Bronchial epithelial cell (primary cell): ENCODE measurements around the gene ARHGAP31. TPM values are rescaled to one million over a fixed set of nuclear protein-coding genes. Genes with fewer than 3 reads are reported as not detected.

ENCODE experiments used
- DNase-seq: peaks from one replicate; pipeline ENCODE4 v3.0.0-alpha.2; 2010; ENCODE audit warnings: low read depth
- FAIRE-seq: peaks from 2 replicates; lab custom pipeline; 2011; peaks lifted over from hg19 to GRCh38; lab: Jason Lieb, UNC
- H3K27me3 ChIP-seq: 2 replicates; pipeline ENCODE4 v1.5.1; 2011; ENCODE audit warnings: low read length; ENCODE audit not compliant: control insufficient read depth, insufficient read depth
- H3K36me3 ChIP-seq: 2 replicates; pipeline ENCODE4 v1.5.1; 2011; ENCODE audit warnings: low read length; ENCODE audit not compliant: control insufficient read depth, insufficient read depth
- H3K4me3 ChIP-seq: 2 replicates; pipeline ENCODE4 v1.5.1; 2011; ENCODE audit warnings: mild to moderate bottlenecking, low read depth, low read length, control low read depth
- total RNA-seq: library from RNA; depleted of rRNA; stranded (reverse); fragments of >200 nt; gene quantifications from 2 replicates; pipeline ENCODE4 v1.2.1, GENCODE V29; 2014
- TF ChIP-seq, protein P1 (sequence below): IDR thresholded peaks from 2 replicates; pipeline ENCODE4 v1.5.1; 2011; ENCODE audit warnings: mild to moderate bottlenecking, moderate library complexity, low read length, control low read depth, inconsistent platforms; ENCODE audit not compliant: insufficient read depth, severe bottlenecking

The ARHGAP31 gene
- total RNA-seq, 1 donor from 2014 or later = 0.26 TPM

DNA sequence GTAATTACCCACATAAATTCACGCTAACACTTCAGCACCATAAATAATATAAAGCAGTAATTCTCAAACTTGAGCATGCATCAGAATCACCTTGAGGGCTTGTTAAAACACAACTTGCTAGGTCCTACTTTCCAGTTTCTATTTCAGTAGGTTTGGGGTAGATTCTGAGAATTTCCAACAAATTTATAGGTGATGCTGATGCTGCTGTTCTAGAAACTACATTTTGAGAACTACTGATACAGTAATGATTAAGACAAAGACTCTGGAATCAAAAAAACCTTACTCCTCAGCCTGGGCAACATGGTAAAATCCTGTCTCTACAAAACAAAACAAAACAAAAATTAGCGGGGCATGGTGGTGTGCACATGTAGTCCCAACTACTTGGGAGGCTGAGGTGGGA lies 150.4 kb downstream of the ARHGAP31 start:
- Histone ChIP-seq H3K36me3 (peaks cover 2% of the 10 kb centered on the region), H3K4me3 (no peak overlapping the region), H3K27me3 (no peaks in the 10 kb centered on the region)
- FAIRE-seq = no peak
- no peak for DNase-seq
- TF ChIP-seq, protein P1, sequence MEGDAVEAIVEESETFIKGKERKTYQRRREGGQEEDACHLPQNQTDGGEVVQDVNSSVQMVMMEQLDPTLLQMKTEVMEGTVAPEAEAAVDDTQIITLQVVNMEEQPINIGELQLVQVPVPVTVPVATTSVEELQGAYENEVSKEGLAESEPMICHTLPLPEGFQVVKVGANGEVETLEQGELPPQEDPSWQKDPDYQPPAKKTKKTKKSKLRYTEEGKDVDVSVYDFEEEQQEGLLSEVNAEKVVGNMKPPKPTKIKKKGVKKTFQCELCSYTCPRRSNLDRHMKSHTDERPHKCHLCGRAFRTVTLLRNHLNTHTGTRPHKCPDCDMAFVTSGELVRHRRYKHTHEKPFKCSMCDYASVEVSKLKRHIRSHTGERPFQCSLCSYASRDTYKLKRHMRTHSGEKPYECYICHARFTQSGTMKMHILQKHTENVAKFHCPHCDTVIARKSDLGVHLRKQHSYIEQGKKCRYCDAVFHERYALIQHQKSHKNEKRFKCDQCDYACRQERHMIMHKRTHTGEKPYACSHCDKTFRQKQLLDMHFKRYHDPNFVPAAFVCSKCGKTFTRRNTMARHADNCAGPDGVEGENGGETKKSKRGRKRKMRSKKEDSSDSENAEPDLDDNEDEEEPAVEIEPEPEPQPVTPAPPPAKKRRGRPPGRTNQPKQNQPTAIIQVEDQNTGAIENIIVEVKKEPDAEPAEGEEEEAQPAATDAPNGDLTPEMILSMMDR = no peak

DNA sequence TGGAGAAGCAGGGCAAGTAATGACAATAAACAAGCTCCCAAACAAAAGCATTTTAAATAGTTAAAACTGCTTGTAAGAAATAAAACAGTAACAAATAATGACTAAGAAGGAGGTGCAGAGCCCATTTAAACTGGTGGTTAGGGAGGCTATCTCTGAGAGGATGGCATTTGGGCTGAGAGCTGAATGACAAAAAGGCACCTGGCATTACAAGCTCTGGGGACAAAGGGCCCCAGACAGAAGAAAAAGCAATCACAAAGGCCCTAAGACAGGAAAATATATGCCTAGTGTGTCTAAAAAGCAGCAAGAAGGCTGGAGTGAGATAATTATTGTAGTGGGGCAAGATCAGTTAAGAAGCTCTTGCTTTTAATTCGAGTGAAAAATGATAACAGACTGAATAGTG lies 159.6 kb downstream of the ARHGAP31 start:
- peaks cover 10% of the 10 kb centered on the region for H3K36me3 ChIP-seq
- no peaks in the 10 kb centered on the region for H3K27me3 ChIP-seq
- H3K4me3 ChIP-seq = no peak overlapping the region
- no peak for FAIRE-seq
- TF ChIP-seq, protein P1 = no peak
- DNase-seq = no peak

DNA sequence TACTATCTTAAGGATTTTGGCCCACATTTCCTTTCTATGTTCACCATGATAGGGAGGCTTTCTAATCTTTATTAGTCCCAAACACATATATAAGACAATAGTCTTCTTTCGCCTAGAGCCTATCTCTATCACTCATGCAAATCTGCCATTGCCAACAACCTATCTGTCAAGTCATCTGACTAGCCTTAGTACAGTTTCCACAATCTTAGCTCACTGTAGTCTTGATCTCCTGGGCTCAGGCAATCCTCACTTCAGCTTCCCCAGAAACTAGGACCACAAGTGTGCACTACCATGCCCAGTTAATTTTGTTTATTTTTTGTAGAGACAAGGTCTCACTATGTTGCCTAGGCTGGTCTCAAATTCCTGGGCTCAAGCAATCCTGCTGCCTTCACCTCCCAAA lies 162.3 kb downstream of the ARHGAP31 start:
- peaks cover 10% of the 10 kb centered on the region for H3K36me3 ChIP-seq
- no peaks in the 10 kb centered on the region for H3K27me3 ChIP-seq
- DNase-seq (no peak), FAIRE-seq (no peak)
- H3K4me3 ChIP-seq = no peak overlapping the region
- TF ChIP-seq, protein P1 = no peak

DNA sequence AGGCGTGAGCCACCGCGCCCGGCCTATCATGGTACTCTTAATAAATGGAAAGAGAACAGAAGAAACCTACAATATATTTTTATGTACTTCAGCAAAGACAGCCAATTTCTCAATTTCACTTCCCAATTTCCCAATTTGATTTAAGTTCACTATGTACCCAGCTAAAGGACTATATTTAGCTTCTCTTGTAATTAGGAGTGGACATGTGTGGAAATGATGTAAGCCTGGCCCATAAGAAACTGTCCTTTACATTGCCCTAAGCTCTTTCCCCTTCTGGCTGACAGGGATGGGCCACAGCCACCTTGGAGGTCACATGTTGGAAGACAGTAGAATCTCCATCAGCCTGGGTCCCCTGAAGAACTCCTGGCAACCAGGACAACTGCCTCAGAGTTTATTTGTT lies 163.1 kb downstream of the ARHGAP31 start:
- TF ChIP-seq, protein P1 = no peak
- H3K36me3 ChIP-seq = peaks cover 12% of the 10 kb centered on the region
- no peak overlapping the region for H3K4me3 ChIP-seq
- no peaks in the 10 kb centered on the region for H3K27me3 ChIP-seq
- FAIRE-seq = no peak
- DNase-seq = no peak

DNA sequence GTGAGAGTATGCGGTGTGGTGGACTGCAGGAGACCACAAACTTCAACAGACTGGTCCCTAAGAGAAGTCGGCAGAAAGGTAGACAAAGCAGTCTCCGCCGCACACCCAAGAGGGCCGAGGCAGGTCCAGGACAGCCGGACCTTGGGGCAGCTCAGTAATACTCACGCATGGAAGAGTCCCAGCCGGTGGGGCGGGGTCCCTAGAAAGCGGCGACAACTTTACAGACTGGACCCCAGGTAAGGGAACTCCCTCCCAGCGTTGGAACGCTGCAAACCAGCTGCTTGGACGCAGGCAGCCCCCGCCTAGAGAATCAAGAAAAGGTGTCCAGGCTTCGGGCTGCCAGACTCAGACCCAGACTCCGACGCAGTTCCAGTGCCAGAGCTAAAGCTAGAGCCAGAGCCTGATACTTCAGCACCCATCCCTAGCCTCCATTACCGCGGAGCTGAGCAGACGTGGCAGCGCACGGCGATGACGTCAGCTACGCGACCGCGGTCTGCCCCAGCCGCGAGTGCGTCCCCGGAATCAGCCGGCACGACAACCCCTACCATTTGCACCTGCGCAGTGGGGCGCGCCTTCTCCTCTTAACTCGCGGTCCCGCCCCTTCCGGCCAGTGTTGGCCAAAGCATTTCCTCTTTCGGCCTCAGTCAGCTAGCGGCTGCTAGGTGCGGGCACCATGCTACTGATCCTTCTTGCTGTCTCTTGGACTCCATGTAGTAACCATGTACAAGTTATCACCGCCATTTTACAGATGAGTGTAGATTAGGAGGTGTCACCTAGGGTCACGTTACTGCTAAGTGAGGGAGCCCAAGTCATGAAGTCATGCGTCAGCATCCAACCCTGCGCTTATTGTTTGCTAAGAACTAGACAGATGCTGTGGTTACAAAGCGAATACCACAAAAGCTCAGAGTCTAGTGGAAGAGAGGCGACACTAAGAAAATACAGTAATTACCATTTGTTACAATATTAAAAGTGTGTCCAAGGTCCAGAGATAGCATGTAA lies 169.3 kb downstream of the ARHGAP31 start, which contains the start of gene TMEM39A:
Gene TMEM39A (minus strand): TSS at position 445 of the 999 bp plus-strand sequence. CDS start 1,541 bp downstream, outside the sequence.
- peak; percentile 93 for DNase-seq
- no peaks in the 10 kb centered on the region for H3K27me3 ChIP-seq
- FAIRE-seq = peak; percentile 81
- TF ChIP-seq, protein P1 = no peak
- H3K36me3 ChIP-seq = peaks cover 3% of the 10 kb centered on the region
- peak within 1 kb of the TSS; percentile 92 for H3K4me3 ChIP-seq
